GM23338 (cell line): ENCODE results near the gene CACNB1. TPM values are rescaled to one million over a fixed set of nuclear protein-coding genes. Genes with fewer than 3 reads are reported as not detected.
A peak's percentile ranks its signal among the peaks of the same experiment; 100 is the strongest.

Experiments used
- ATAC-seq: fragments of 200-7000 bp; cut with Tn5 transposase; 3 replicates; pipeline ENCODE4 v1.9.1; 2020
- DNase-seq: peaks from one replicate; pipeline ENCODE4 v3.0.0-alpha.2; 2015; ENCODE audit warnings: low spot score
- H2AFZ ChIP-seq: fragments of 200-600 bp; sonication (generic); 2 replicates; pipeline ENCODE4 v1.8.0; 2016; ENCODE audit warnings: antibody characterized with exemption, mild to moderate bottlenecking, moderate library complexity
- H3F3A ChIP-seq: fragments of 200-600 bp; sonication (generic); replicated peaks from 2 replicates; pipeline ENCODE4 v1.8.0; 2017; ENCODE audit warnings: antibody characterized with exemption, mixed run types, low read depth
- H3K27ac ChIP-seq: fragments of 200-600 bp; sonication (generic); 2 replicates; pipeline ENCODE4 v1.6.1; 2016; ENCODE audit warnings: low read depth
- H3K27me3 ChIP-seq: fragments of 200-600 bp; sonication (generic); 2 replicates; pipeline ENCODE4 v1.8.0; 2016; ENCODE audit warnings: mild to moderate bottlenecking, mixed run types, moderate library complexity; ENCODE audit not compliant: insufficient read depth
- H3K36me3 ChIP-seq: fragments of 200-600 bp; sonication (generic); 2 replicates; pipeline ENCODE4 v1.8.0; 2016; ENCODE audit warnings: mild to moderate bottlenecking; ENCODE audit not compliant: insufficient read depth
- H3K4me1 ChIP-seq: fragments of 200-600 bp; sonication (generic); 2 replicates; pipeline ENCODE4 v1.8.0; 2016; ENCODE audit warnings: mild to moderate bottlenecking, moderate library complexity; ENCODE audit not compliant: insufficient read depth
- H3K4me2 ChIP-seq: fragments of 200-600 bp; sonication (generic); 2 replicates; pipeline ENCODE4 v1.7.1; 2017; ENCODE audit warnings: mixed run types
- H3K4me3 ChIP-seq: fragments of 200-600 bp; sonication (generic); 2 replicates; pipeline ENCODE4 v1.6.1; 2016; ENCODE audit warnings: mixed run types
- H3K79me2 ChIP-seq: fragments of 200-600 bp; sonication (generic); replicated peaks from 2 replicates; pipeline ENCODE4 v1.8.0; 2017; ENCODE audit warnings: mild to moderate bottlenecking; ENCODE audit not compliant: insufficient read depth
- H3K9me2 ChIP-seq: fragments of 200-600 bp; sonication (generic); 2 replicates; pipeline ENCODE4 v1.8.0; 2017; ENCODE audit not compliant: insufficient read depth
- H4K20me1 ChIP-seq: fragments of 200-600 bp; sonication (generic); replicated peaks from 2 replicates; pipeline ENCODE4 v1.8.0; 2017; ENCODE audit warnings: mild to moderate bottlenecking; ENCODE audit not compliant: insufficient read depth
- H3K27ac Mint-ChIP-seq: 2 replicates; pipeline ENCODE4 v1.8.0; 2020; ENCODE audit warnings: inconsistent platforms, mild to moderate bottlenecking, moderate library complexity, mixed read lengths
- H3K27me3 Mint-ChIP-seq: 3 replicates; pipeline ENCODE4 v1.8.0; 2022; ENCODE audit warnings: low read depth, mild to moderate bottlenecking, moderate library complexity, mixed read lengths, inconsistent platforms; ENCODE audit not compliant: insufficient read depth, poor library complexity
- H3K36me3 Mint-ChIP-seq: 3 replicates; pipeline ENCODE4 v1.8.0; 2021; ENCODE audit warnings: low read depth, mild to moderate bottlenecking, inconsistent platforms, moderate library complexity, mixed read lengths
- H3K4me1 Mint-ChIP-seq: 3 replicates; pipeline ENCODE4 v1.8.0; 2020; ENCODE audit warnings: mild to moderate bottlenecking, inconsistent platforms, mixed read lengths
- H3K4me3 Mint-ChIP-seq: 3 replicates; pipeline ENCODE4 v1.8.0; 2021; ENCODE audit warnings: moderate library complexity, mild to moderate bottlenecking, inconsistent platforms, mixed read lengths
- H3K9me3 Mint-ChIP-seq: 3 replicates; pipeline ENCODE4 v1.8.0; 2020; ENCODE audit warnings: moderate library complexity, mild to moderate bottlenecking, inconsistent platforms, mixed read lengths
- EZH2 ChIP-seq: fragments of 200-600 bp; sonication (generic); IDR thresholded peaks from one replicate; pipeline ENCODE4 v1.8.0; 2017; ENCODE audit warnings: antibody characterized with exemption, mild to moderate bottlenecking, low read depth; ENCODE audit not compliant: unreplicated experiment
- EZH2phosphoT487 ChIP-seq: fragments of 200-600 bp; sonication (generic); IDR thresholded peaks from one replicate; pipeline ENCODE4 v1.8.1; 2018; ENCODE audit warnings: antibody characterized with exemption; ENCODE audit not compliant: unreplicated experiment
- JUNB ChIP-seq: IDR thresholded peaks from one replicate; pipeline ENCODE4 v1.6.1; 2016; ENCODE audit warnings: antibody characterized with exemption; ENCODE audit not compliant: unreplicated experiment
- POLR2AphosphoS5 ChIP-seq: IDR thresholded peaks from 2 replicates; pipeline ENCODE4 v1.6.1; 2016; ENCODE audit warnings: antibody characterized with exemption, low read depth
- ZNF331 ChIP-seq: fragments of 250-450 bp; sonication (Bioruptor Pico); IDR thresholded peaks from 2 replicates; pipeline ENCODE4 v1.5.0; 2020; ENCODE audit warnings: low read depth, mild to moderate bottlenecking, moderate library complexity
- polyA plus RNA-seq: library from polyadenylated mRNA; unstranded; fragments of >200 nt; fragmentation: Nextera tagmentation; extraction: Ambion mirVana; gene quantifications from 2 replicates; pipeline ENCODE4 v1.2.1, GENCODE V29; 2016
- total RNA-seq: library from RNA; depleted of rRNA; stranded (reverse); fragments of >200 nt; shearing (Covaris generic); gene quantifications from 2 replicates; pipeline ENCODE4 v1.2.3, GENCODE V29; 2014
- TF ChIP-seq, protein P1 (sequence below), 2 experiments: fragments of 200-600 bp in 1 of 2; sonication (generic) in 1 of 2; conservative IDR thresholded peaks; 2 replicates each; pipeline versions ENCODE4 v1.5.1 to v1.6.1; 2016 to 2017; ENCODE audit warnings: antibody characterized with exemption in 2 of 2, low read depth in 2 of 2, mild to moderate bottlenecking in 2 of 2, moderate library complexity in 1 of 2

Gene CACNB1
- total and polyA plus RNA-seq, 2 experiments from 2014 or later, result 8.4 to 13.1 TPM

DNA sequence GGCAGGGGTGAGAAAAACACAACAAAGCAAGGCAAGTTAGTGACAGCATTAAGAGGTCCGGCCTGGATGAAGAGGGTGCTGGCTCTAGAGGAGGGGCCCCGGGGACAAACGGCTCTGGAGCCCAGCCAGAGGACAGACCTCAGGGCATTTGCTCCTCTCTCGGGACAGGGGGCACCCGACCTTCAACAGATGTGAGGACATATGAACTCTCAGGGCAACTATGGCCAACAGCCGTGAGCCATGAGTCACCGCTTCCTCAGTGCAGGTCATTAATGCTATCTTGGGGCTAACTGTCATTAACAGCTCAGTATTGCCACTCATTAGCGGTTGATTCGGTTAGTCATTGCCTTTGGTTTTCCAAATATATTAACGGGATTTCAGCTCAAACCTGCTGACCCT, 21.8 kb downstream of the CACNB1 start (continued):
- no peak for TF ChIP-seq POLR2AphosphoS5

DNA sequence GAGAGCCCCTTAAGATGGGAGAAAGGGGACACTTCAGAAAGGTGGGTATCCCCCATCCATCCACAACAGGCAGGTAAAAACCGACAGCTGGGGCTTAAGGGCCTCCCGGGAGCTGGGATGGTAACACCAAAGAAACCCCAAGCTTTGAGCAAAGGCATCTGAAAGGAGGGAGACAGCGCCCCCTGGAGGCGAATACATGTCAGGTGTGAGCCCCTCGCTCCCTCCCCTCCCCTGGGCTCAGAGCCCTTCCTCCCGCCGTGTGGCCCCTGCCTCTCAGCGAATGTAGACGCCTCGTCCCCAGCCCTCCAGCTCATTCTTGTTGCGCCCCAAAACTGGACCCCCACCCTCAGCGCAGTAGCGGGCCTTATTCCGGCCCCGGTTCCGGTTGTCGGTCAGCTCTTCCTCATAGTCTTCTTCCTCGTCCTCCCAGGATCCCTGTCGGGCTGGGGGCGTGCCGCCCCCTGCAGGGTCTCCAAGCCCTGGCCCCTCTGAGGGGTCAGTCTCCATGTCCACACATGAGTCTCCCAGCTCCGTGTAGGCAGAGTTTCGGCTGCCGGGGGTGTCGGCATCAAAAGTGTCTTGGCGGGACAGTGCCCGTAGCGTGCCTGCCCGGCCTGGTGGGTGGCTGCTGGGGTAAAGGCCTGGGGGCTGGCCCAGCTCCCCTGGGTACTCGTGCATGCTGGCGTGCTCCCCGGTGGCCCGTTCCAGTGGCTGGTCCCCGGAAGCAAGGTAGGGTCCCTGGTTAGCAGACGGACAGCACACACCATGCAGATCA, 22.4 kb downstream of the CACNB1 start:
- H3K4me1 Mint-ChIP-seq, result peaks cover 44% of the 10 kb centered on the region

DNA sequence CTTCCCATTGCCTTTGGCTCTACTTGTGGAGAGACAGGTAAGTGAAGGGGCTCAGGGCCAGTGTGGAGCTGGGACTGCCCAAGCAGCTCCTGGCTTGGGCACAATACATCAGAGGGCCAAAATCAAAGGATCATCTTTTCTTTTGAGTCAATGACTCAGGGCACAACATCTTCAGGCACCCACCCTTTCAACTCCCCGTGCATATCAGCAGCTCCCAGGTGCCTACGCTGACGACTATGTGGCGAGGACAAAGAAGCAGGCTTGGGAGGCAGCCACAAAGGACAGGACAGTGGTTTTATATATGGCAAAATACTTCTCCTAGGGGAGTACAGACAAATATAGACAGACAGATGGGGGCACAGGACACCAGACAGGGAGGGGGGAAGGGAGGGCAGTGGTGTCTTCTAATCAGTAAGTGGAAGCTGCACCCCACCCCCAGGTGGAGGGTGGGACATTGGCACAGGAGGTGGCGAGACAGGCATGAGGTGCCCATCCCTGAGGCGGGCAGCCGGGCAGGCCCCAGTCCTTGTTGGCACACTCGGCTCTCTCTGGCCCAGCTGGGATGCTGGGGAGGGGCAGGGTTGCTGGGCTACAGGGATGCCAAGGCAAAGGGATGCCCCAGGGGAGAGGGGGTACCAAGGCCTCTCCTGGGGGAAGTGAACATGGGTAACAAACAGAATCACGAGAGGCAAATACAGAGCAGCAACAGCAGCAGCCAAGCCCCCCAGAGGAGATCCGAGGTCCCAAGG, 23.8 kb downstream of the CACNB1 start:
- H3K4me2 ChIP-seq, result peak overlapping the region; percentile 70
- no peaks in the 10 kb centered on the region for H3K27me3 ChIP-seq
- no peaks in the 10 kb centered on the region for H3K79me2 ChIP-seq
- H3K4me1 Mint-ChIP-seq, result peaks cover 44% of the 10 kb centered on the region
- H3K27ac ChIP-seq, result no peak overlapping the region
- H3K4me3 ChIP-seq, result no peak overlapping the region
- no peaks in the 10 kb centered on the region for H3K36me3 ChIP-seq
- no peaks in the 10 kb centered on the region for H3K9me2 ChIP-seq
- peaks cover 23% of the 10 kb centered on the region for H3K27me3 Mint-ChIP-seq
- H2AFZ ChIP-seq, result no peak overlapping the region
- no peaks in the 10 kb centered on the region for H4K20me1 ChIP-seq
- DNase-seq, result no peak
- peaks cover 21% of the 10 kb centered on the region for H3K36me3 Mint-ChIP-seq
- peaks cover 15% of the 10 kb centered on the region for H3F3A ChIP-seq
- H3K9me3 Mint-ChIP-seq, result peaks cover 3% of the 10 kb centered on the region; the same call in 2 of the 3 replicates
- H3K27ac Mint-ChIP-seq, result no peak overlapping the region
- H3K4me3 Mint-ChIP-seq, result no peak overlapping the region; the same call in 2 of the 3 replicates
- peak; percentile 30; the same call in 1 of the 2 replicates for TF ChIP-seq POLR2AphosphoS5
- TF ChIP-seq, protein P1, sequence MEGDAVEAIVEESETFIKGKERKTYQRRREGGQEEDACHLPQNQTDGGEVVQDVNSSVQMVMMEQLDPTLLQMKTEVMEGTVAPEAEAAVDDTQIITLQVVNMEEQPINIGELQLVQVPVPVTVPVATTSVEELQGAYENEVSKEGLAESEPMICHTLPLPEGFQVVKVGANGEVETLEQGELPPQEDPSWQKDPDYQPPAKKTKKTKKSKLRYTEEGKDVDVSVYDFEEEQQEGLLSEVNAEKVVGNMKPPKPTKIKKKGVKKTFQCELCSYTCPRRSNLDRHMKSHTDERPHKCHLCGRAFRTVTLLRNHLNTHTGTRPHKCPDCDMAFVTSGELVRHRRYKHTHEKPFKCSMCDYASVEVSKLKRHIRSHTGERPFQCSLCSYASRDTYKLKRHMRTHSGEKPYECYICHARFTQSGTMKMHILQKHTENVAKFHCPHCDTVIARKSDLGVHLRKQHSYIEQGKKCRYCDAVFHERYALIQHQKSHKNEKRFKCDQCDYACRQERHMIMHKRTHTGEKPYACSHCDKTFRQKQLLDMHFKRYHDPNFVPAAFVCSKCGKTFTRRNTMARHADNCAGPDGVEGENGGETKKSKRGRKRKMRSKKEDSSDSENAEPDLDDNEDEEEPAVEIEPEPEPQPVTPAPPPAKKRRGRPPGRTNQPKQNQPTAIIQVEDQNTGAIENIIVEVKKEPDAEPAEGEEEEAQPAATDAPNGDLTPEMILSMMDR (conservative IDR thresholded peaks at IDR 0.05; ENCODE audit: low read depth in 2 of 2), result no peak
- no peak for TF ChIP-seq JUNB
- no peak for TF ChIP-seq ZNF331
- ATAC-seq, result no peak
- H3K4me1 ChIP-seq, result peaks cover 18% of the 10 kb centered on the region

More for the DNA sequence above, 22.4 kb downstream of the CACNB1 start:
- DNase-seq (peak; percentile 97), ATAC-seq (peak; percentile 70)
- Histone ChIP-seq H3K4me2 (peak overlapping the region; percentile 71), H3K27ac (0 out of 2 replicates have a peak overlapping the region, but pooled peaks have one; percentile 87), H3K4me1 (peaks cover 18% of the 10 kb centered on the region), H3K4me3 (peak overlapping the region; percentile 44), H3K27me3 (no peaks in the 10 kb centered on the region), H3K9me2 (no peaks in the 10 kb centered on the region), H4K20me1 (no peaks in the 10 kb centered on the region), H3K36me3 (no peaks in the 10 kb centered on the region), H3F3A (peaks cover 17% of the 10 kb centered on the region), H2AFZ (no peak overlapping the region), H3K79me2 (no peaks in the 10 kb centered on the region)
- H3K27me3 Mint-ChIP-seq, result peaks cover 23% of the 10 kb centered on the region
- 0 out of 2 replicates have a peak overlapping the region, but pooled peaks have one; percentile 11 for H3K27ac Mint-ChIP-seq
- TF ChIP-seq EZH2phosphoT487, result no peak
- no peak for TF ChIP-seq EZH2
- TF ChIP-seq, protein P1 (conservative IDR thresholded peaks at IDR 0.05; ENCODE audit: low read depth in 2 of 2), result peak; percentile 80 to 94
- H3K4me3 Mint-ChIP-seq, result peak overlapping the region; percentile 32
- H3K9me3 Mint-ChIP-seq, result no peaks in the 10 kb centered on the region; the same call in 2 of the 3 replicates
- H3K36me3 Mint-ChIP-seq, result peaks cover 19% of the 10 kb centered on the region
